Occipital lobe (tissue), 2 donors: ENCODE measurements around the gene HSPA1L. TPM values are rescaled to one million over a fixed set of nuclear protein-coding genes. Genes with fewer than 3 reads are reported as not detected.
"Not testable (repeated sequence)": the region's sequence is repeated elsewhere in the genome, so short reads cannot be mapped to it uniquely, and the experiment has no call there.

Source experiments
- DNase-seq: peaks from one replicate; lab custom pipeline; 2025; lab: John Stamatoyannopoulos, UW
- total RNA-seq: library from RNA; depleted of rRNA; stranded (reverse); fragments of >200 nt; gene quantifications from one replicate; pipeline ENCODE4 v1.2.3, GENCODE V29; 2014

The HSPA1L gene
- total RNA-seq, 1 donor from 2014 or later = 4.4 TPM

- no peak for DNase-seq
Observed at GRCh38 chr6:31837369-31838113, 22.5 kb upstream of the HSPA1L start.

DNA sequence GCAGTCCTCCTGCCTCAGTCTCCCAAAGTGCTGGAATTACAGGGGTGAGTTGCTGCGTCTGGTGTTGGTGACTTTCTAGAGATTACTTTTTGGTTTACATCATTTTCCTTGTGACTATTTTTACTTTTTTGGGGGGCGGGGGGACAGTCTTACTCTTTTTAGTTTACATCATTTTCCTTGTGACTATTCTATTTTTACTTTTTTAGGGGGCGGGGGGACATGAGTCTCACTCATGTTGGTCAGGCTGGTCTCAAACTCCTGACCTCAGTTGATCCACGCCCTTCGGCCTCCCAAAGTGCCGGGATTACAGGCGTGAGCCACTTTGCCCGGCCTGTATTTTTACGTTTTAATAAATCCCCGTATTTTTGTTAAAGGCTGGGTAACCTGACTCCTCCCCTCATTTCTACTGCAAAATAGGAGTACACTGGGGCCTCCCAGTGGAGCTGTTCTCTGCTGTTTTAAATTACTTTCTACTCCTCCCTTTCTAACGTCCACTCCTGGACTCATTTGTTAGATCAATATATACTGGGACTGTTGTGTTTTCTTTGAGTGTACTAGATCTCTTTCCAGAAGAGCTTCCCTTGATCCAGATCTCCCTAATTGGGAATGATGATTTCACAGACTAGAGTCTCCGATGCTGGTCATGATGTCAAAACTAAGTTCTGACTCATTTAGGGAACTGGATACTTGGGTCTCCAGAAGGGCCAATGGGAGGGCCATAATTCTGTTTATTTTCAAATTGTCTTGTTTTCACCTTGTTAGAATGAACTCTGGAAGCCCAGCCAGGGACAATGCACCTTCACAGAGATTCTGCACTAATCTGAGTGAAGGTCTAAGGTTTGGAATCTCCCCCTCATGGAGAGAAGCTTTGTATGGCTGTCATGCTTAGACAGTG, 21.6 kb upstream of the HSPA1L start:
- no peak for DNase-seq

DNA sequence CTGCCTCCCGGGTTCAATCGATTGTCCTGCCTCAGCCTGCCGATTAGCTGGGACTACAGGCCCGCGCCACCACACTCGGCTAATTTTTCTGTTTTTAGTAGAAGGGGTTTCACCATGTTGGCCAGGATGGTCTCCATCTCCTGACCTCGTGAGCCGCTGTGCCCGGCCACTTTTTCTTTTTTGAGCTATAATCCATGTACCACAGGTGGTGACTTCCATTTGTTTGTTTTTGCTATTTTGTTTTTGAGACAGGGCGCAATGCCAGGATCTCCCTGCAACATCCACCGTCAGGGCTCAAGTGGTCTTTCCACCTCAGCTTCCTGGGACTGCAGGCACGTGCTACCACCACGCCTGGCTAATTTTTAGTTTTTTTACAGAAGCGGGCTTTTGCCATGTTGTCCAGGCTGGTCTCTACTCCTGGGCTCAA, 21.0 kb upstream of the HSPA1L start:
- no peak for DNase-seq

- peak; percentile 78 for DNase-seq
Observed at GRCh38 chr6:31834367-31835250, 19.5 kb upstream of the HSPA1L start.

DNA sequence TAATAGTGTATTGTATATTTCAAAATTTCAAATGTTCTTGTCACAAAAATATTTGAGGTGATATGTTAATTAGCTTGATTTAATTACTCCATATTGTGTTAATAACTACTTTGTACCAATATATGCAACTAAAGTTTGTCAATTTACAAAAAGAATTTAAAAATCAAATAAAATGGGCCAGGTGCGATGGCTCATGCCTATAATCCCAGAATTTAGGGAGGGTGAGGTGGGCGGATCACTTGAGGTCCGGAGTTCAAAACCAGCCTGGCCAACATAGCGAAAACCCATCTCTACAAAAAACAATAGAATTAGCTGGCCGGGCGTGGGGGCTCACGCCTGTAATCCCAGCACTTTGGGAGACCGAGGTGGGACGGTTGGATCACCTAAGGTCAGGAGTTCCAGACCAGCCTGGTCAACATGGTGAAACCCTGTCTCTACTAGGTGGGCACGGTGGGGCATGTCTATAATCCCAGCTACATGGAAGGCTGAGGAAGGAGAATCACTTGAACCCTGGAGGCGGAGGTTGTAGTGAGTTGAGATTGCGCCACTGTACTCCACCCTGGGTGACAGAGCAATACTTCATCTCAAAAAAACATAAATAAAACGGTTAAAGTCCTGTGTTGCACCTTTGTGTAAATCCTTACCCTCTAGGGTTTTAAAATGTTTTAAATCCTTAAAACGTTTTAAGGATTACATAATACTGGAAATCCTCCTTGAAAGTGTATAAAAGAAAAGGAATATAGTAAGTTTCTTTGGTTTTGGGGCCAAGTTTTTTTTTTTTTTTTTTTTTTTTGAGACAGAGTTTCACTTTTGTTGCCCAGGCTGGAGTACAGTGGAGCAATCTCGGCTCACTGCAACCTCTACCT, 16.5 kb upstream of the HSPA1L start:
- no peak for DNase-seq

DNA sequence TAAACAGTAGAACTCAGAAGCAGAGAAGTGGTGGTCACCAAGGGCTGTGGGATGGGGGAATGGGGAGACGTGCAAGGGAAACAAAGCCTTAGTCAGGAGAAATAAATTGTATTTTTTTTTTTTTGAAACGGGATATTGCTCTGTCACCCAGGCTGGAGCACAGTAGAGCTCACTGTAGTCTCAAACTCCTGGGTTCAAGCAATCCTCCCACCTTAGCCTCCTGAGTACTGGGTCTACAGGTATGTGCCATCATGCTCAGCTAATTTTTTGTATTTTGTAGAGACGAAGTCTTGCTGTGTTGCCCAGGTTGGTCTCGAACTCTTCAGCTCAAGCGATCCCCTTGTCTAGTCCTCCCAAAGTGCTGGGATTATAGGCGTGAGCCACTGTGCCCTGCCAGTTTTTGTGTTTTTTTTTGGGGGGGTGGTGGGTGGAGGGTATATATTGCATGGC, 15.8 kb upstream of the HSPA1L start:
- DNase-seq = no peak

- no peak for DNase-seq
Observed at GRCh38 chr6:31829633-31830283, 14.7 kb upstream of the HSPA1L start.

- DNase-seq = peak; percentile 100
Observed at GRCh38 chr6:31827286-31828079, 12.4 kb upstream of the HSPA1L start, which contains the start of gene HSPA1B. Gene HSPA1B (plus strand): TSS chr6:31827738. CDS start chr6:31827951, 213 bp downstream.

DNA sequence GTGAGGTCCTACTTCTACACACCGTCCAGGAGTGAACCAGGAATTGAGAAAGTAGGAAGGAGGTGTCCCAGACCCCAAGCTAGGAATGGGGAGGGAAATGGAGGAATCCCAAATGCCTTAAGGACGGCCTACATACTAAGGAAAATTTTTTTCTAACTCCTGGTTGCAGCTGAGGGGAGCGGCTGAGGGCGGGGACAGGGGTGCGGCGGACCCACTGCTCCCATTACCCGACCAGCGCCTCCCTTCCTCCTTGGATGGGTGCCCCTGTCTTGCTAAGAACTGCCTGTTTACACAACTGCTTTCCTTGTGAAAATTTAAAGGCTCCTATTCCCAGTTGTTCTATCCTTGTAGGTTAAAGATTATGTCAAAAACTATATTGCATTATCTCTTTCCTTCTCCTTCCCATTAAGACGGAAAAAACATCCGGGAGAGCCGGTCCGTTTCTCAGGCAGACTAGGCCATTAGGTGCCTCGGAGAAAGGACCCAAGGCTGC, 11.8 kb upstream of the HSPA1L start:
- DNase-seq = peak; percentile 75

GRCh38 chr6:31825553-31825952, 10.5 kb upstream of the HSPA1L start:
- DNase-seq = no peak

GRCh38 chr6:31823592-31824196, 8.6 kb upstream of the HSPA1L start:
- DNase-seq = not testable (repeated sequence)

GRCh38 chr6:31822036-31822821, 7.1 kb upstream of the HSPA1L start:
- peak; percentile 70 for DNase-seq

GRCh38 chr6:31821301-31822035, 6.4 kb upstream of the HSPA1L start:
- peak; percentile 46 for DNase-seq

GRCh38 chr6:31820399-31820798, 5.3 kb upstream of the HSPA1L start:
- not testable (repeated sequence) for DNase-seq

- no peak for DNase-seq
Observed at GRCh38 chr6:31819871-31820299, 4.8 kb upstream of the HSPA1L start.

DNA sequence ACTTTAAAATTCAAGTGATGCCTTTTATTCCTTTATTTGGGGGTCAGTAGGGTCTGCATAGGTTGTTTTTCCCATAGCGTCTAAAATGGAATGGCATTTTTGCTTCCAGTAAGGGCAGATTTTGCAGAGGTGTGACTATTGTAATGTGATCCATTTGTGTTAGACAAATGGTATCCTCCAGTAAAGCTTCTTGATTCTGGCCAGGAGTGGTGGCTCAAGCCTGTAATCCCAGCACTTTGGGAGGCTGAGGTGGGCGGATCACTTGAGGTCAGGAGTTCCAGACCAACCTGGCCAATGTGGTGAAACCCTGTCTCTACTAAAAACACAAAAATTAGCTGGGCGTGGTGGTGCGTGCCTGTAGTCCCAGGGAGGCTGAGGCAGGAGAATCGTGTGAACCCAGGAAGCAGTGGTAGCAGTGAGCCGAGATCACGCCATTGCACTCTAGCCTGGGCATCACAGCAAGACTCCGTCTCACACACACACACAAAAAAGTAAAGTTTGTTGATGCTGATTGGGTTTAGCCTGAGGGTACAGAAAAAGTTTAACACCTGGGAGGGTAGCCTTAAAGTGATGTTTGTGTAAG, 2.9 kb upstream of the HSPA1L start:
- DNase-seq = not testable (repeated sequence)
